HCT116 (cell line): ENCODE results near the gene PJA2. TPM values are rescaled to one million over a fixed set of nuclear protein-coding genes. Genes with fewer than 3 reads are reported as not detected.

Experiments used
- ATAC-seq: fragments of 200-7000 bp; cut with Tn5 transposase; 2 replicates; pipeline ENCODE4 v1.9.1; 2020; ENCODE audit warnings: mild to moderate bottlenecking, moderate library complexity
- BruUV-seq: library from RNA; stranded (reverse); fragments of 400-500 nt; replicated peaks from 2 replicates; lab custom pipeline; 2021; lab: Mats Ljungman, UMichigan
- CTCF ChIA-PET: fragments of 300-600 bp; sonication (Branson Sonifier 250); formaldehyde crosslinking; loops from one replicate; lab custom pipeline; 2021; ENCODE audit warnings: antibody characterized with exemption; lab: Charles Lee
- POLR2A ChIA-PET: fragments of 300-600, 350-600 bp; sonication (Branson Sonifier 250); formaldehyde crosslinking; loops from one replicate; lab custom pipeline; 2021; ENCODE audit warnings: antibody characterized with exemption; lab: Charles Lee
- RAD21 ChIA-PET, 2 experiments: fragments of 300-600 bp; sonication (Branson Sonifier 250); formaldehyde crosslinking; loops; one replicate each; lab custom pipeline; 2023; ENCODE audit warnings: low total read pairs in 2 of 2; ENCODE audit not compliant: uncharacterized antibody in 2 of 2, unreplicated experiment in 2 of 2, low non-redundant PET in 1 of 2; lab: Charles Lee
- DNase-seq: peaks from one replicate; pipeline ENCODE4 v3.0.0-alpha.2; 2010; ENCODE audit warnings: low read depth, low spot score
- H2AFZ ChIP-seq: fragments of 200-600 bp; shearing (Covaris generic), sonication (generic); 2 replicates; pipeline ENCODE4 v1.6.1; 2017; ENCODE audit warnings: low read depth, mixed run types, mixed read lengths, antibody characterized with exemption, low read length; ENCODE audit not compliant: poor library complexity, severe bottlenecking
- H3K27ac ChIP-seq: 2 replicates; pipeline ENCODE4 v1.5.1; 2012; ENCODE audit warnings: low read depth, low read length
- H3K27me3 ChIP-seq: fragments of 200-600 bp; sonication (generic); 2 replicates; pipeline ENCODE4 v1.6.1; 2016; ENCODE audit warnings: mixed run types, low read length, mixed read lengths; ENCODE audit not compliant: insufficient read depth
- H3K36me3 ChIP-seq, 2 experiments: fragments of 200-500 bp in 1 of 2; fragments of 200-600 bp in 1 of 2; sonication (Bioruptor generic) in 1 of 2; sonication (generic) in 1 of 2; 2 replicates each; pipeline versions ENCODE4 v1.5.1 to v1.6.1; 2014 to 2016; ENCODE audit warnings: low read length in 2 of 2, inconsistent platforms in 1 of 2, mixed read lengths in 1 of 2, mixed run types in 1 of 2; ENCODE audit not compliant: insufficient read depth in 2 of 2, control insufficient read depth in 1 of 2
- H3K4me1 ChIP-seq, 2 experiments: fragments of 200-600 bp in 1 of 2; sonication (generic) in 1 of 2; 2 replicates each; pipeline versions ENCODE4 v1.5.1 to v1.6.1; 2012 to 2017; ENCODE audit warnings: low read length in 2 of 2, inconsistent platforms in 1 of 2, mild to moderate bottlenecking in 1 of 2, mixed read lengths in 1 of 2, mixed run types in 1 of 2, moderate library complexity in 1 of 2; ENCODE audit not compliant: insufficient read depth in 2 of 2, control insufficient read depth in 1 of 2
- H3K4me2 ChIP-seq: fragments of 200-600 bp; sonication (generic); 2 replicates; pipeline ENCODE4 v1.6.1; 2017; ENCODE audit warnings: mixed run types, low read length, mixed read lengths
- H3K4me3 ChIP-seq, 2 experiments: fragments of 200-600 bp in 1 of 2; sonication (generic) in 1 of 2; replicated peaks in 1 of 2; 2 replicates each; pipeline ENCODE4 v1.5.1; 2011 to 2016; ENCODE audit warnings: low read length in 2 of 2, control low read depth in 1 of 2, low read depth in 1 of 2, mild to moderate bottlenecking in 1 of 2, mixed read lengths in 1 of 2, mixed run types in 1 of 2
- H3K79me2 ChIP-seq: fragments of 200-600 bp; sonication (generic); 2 replicates; pipeline ENCODE4 v1.6.1; 2017; ENCODE audit warnings: mild to moderate bottlenecking, mixed run types, low read length, moderate library complexity, mixed read lengths; ENCODE audit not compliant: insufficient read depth
- H3K9ac ChIP-seq: fragments of 200-600 bp; sonication (generic); 2 replicates; pipeline ENCODE4 v1.6.1; 2016; ENCODE audit warnings: low read length, mixed read lengths
- H3K9me2 ChIP-seq: fragments of 200-600 bp; sonication (generic), shearing (Covaris generic); 2 replicates; pipeline ENCODE4 v1.6.1; 2017; ENCODE audit warnings: mixed run types, mild to moderate bottlenecking, moderate library complexity; ENCODE audit not compliant: insufficient read depth
- H3K9me3 ChIP-seq, 2 experiments: fragments of 200-500 bp in 1 of 2; fragments of 200-600 bp in 1 of 2; sonication (Bioruptor generic) in 1 of 2; sonication (generic) in 1 of 2; 2 replicates each; pipeline ENCODE4 v1.6.1; 2014 to 2017; ENCODE audit warnings: low read length in 2 of 2, mixed read lengths in 2 of 2, inconsistent platforms in 1 of 2, low read depth in 1 of 2, mild to moderate bottlenecking in 1 of 2, mixed run types in 1 of 2, moderate library complexity in 1 of 2; ENCODE audit not compliant: control insufficient read depth in 1 of 2, insufficient read depth in 1 of 2
- H4K20me1 ChIP-seq: fragments of 200-600 bp; sonication (generic), shearing (Covaris generic); 2 replicates; pipeline ENCODE4 v1.6.1; 2017; ENCODE audit warnings: mixed run types, mild to moderate bottlenecking, moderate library complexity; ENCODE audit not compliant: insufficient read depth
- CEBPB ChIP-seq: IDR thresholded peaks from 2 replicates; pipeline ENCODE4 v1.6.1; 2012; ENCODE audit warnings: low read depth
- EZH2 ChIP-seq: fragments of 200-600 bp; sonication (generic); IDR thresholded peaks from 2 replicates; pipeline ENCODE4 v1.6.1; 2017; ENCODE audit warnings: antibody characterized with exemption, mixed run types
- EZH2phosphoT487 ChIP-seq: fragments of 200-600 bp; IDR thresholded peaks from 2 replicates; pipeline ENCODE4 v1.6.1; 2018; ENCODE audit warnings: antibody characterized with exemption, borderline replicate concordance
- FOSL1 ChIP-seq: IDR thresholded peaks from 2 replicates; pipeline ENCODE4 v1.6.1; 2012; ENCODE audit warnings: low read depth
- JUND ChIP-seq: IDR thresholded peaks from 2 replicates; pipeline ENCODE4 v1.6.1; 2012
- MAX ChIP-seq: IDR thresholded peaks from 2 replicates; pipeline ENCODE4 v1.6.1; 2012
- REST ChIP-seq: IDR thresholded peaks from 2 replicates; pipeline ENCODE4 v1.6.1; 2012; ENCODE audit warnings: low read depth
- SIN3A ChIP-seq: IDR thresholded peaks from 2 replicates; pipeline ENCODE4 v1.6.1; 2012; ENCODE audit warnings: low read depth
- SP1 ChIP-seq: IDR thresholded peaks from 2 replicates; pipeline ENCODE4 v1.6.1; 2012; ENCODE audit warnings: low read depth
- SRF ChIP-seq: IDR thresholded peaks from 2 replicates; pipeline ENCODE4 v1.6.1; 2012; ENCODE audit warnings: low read depth
- TCF7L2 ChIP-seq: IDR thresholded peaks from 2 replicates; pipeline ENCODE4 v1.7.0; 2011; ENCODE audit warnings: borderline replicate concordance, inconsistent platforms; ENCODE audit not compliant: insufficient read depth, insufficient read length; ENCODE audit errors: extremely low read depth
- YY1 ChIP-seq: IDR thresholded peaks from 2 replicates; pipeline ENCODE4 v1.6.1; 2011; ENCODE audit warnings: low read length, low read depth, moderate library complexity, mild to moderate bottlenecking; ENCODE audit not compliant: insufficient replicate concordance; ENCODE audit errors: extremely low read depth
- ZBTB33 ChIP-seq: IDR thresholded peaks from 2 replicates; pipeline ENCODE4 v1.6.1; 2011; ENCODE audit warnings: mild to moderate bottlenecking, low read length, moderate library complexity; ENCODE audit not compliant: insufficient replicate concordance; ENCODE audit errors: extremely low read depth
- ZFX ChIP-seq: fragments of 450-650 bp; IDR thresholded peaks from 2 replicates; pipeline ENCODE4 v1.6.1; 2017
- ZNF274 ChIP-seq: fragments of 200-500 bp; sonication (Bioruptor generic); IDR thresholded peaks from 2 replicates; pipeline ENCODE4 v1.6.1; 2014; ENCODE audit warnings: mild to moderate bottlenecking, low read depth, low read length, inconsistent platforms
- intact Hi-C: fragments of 100-400 bp; cut with micrococcal nuclease; formaldehyde crosslinking; loops from 2 replicates; pipeline ENCODE4 v1.10.0; 2022
- total RNA-seq: library from RNA; stranded (reverse); gene quantifications from one replicate; pipeline ENCODE4 v1.2.1, GENCODE V29; 2021; ENCODE audit not compliant: unreplicated experiment

PJA2 gene
- total RNA-seq, 1 experiment from 2014 or later = 38.4 TPM

GRCh38 chr5:109351988-109352864 is 57.5 kb downstream of the PJA2 start:
- Histone ChIP-seq H3K4me1 (no peaks in the 10 kb centered on the region), H3K79me2 (no peaks in the 10 kb centered on the region), H3K27ac (no peak overlapping the region), H3K9me2 (no peaks in the 10 kb centered on the region), H3K4me2 (no peak overlapping the region), H3K4me3 (no peak overlapping the region), H4K20me1 (no peaks in the 10 kb centered on the region), H3K36me3 (no peaks in the 10 kb centered on the region), H2AFZ (no peak overlapping the region), H3K27me3 (no peaks in the 10 kb centered on the region), H3K9ac (no peak overlapping the region), H3K9me3 (no peaks in the 10 kb centered on the region)
- CTCF ChIA-PET = no interaction called here
- RAD21 ChIA-PET = no interaction called here
- no peak for ATAC-seq
- intact Hi-C loops = no loop called here
- DNase-seq = no peak
- BruUV-seq = no TSS peak
- POLR2A ChIA-PET = no interaction called here
- TF ChIP-seq TCF7L2 (no peak), FOSL1 (no peak), SP1 (no peak), JUND (no peak), CEBPB (no peak), MAX (no peak), EZH2phosphoT487 (no peak), REST (no peak), EZH2 (no peak), ZFX (no peak), ZBTB33 (no peak), YY1 (no peak), SRF (no peak), SIN3A (no peak), ZNF274 (no peak)
